Smooth muscle cell (in vitro differentiated cells): ENCODE measurements around the gene ARHGAP18. TPM values are rescaled to one million over a fixed set of nuclear protein-coding genes. Genes with fewer than 3 reads are reported as not detected.

Experiments used
- DNase-seq: peaks from one replicate; lab custom pipeline; 2025; ENCODE audit not compliant: unreplicated experiment; lab: John Stamatoyannopoulos, UW
- H2AFZ ChIP-seq: fragments of 200-600 bp; sonication (generic); 2 replicates; pipeline ENCODE4 v1.6.0; 2016; ENCODE audit warnings: antibody characterized with exemption, low read depth, mild to moderate bottlenecking
- H3F3A ChIP-seq: fragments of 200-600 bp; sonication (generic); 2 replicates; pipeline ENCODE4 v1.6.0; 2017; ENCODE audit warnings: antibody characterized with exemption, low read depth
- H3K27ac ChIP-seq: fragments of 200-600 bp; sonication (generic); 2 replicates; pipeline ENCODE4 v1.5.1; 2016; ENCODE audit warnings: low read depth, mild to moderate bottlenecking
- H3K27me3 ChIP-seq: fragments of 200-600 bp; sonication (generic); 2 replicates; pipeline ENCODE4 v1.6.1; 2016; ENCODE audit warnings: low read depth, mild to moderate bottlenecking
- H3K36me3 ChIP-seq: fragments of 200-600 bp; sonication (generic); 2 replicates; pipeline ENCODE4 v1.5.1; 2016; ENCODE audit warnings: low read depth
- H3K4me1 ChIP-seq: fragments of 200-600 bp; sonication (generic); 2 replicates; pipeline ENCODE4 v1.5.1; 2016; ENCODE audit warnings: low read depth
- H3K4me2 ChIP-seq: fragments of 200-600 bp; sonication (generic); 2 replicates; pipeline ENCODE4 v1.6.0; 2016; ENCODE audit warnings: mild to moderate bottlenecking
- H3K4me3 ChIP-seq: fragments of 200-600 bp; sonication (generic); 2 replicates; pipeline ENCODE4 v1.5.1; 2016; ENCODE audit warnings: mild to moderate bottlenecking
- H3K79me2 ChIP-seq: fragments of 200-600 bp; sonication (generic); 2 replicates; pipeline ENCODE4 v1.6.0; 2016; ENCODE audit warnings: low read depth, mild to moderate bottlenecking
- H3K9ac ChIP-seq: fragments of 200-600 bp; sonication (generic); 2 replicates; pipeline ENCODE4 v1.6.0; 2016; ENCODE audit warnings: low read depth
- H3K9me3 ChIP-seq: fragments of 200-600 bp; sonication (generic); replicated peaks from 2 replicates; pipeline ENCODE4 v1.5.1; 2016; ENCODE audit warnings: low read depth
- H4K20me1 ChIP-seq: fragments of 200-600 bp; sonication (generic); 2 replicates; pipeline ENCODE4 v1.6.0; 2016; ENCODE audit warnings: low read depth
- WGBS: methylation state at CpG from one replicate; pipeline ENCODE4 v1.1.7; 2016; ENCODE audit warnings: low lambda C conversion rate; 5-methylcytosine and 5-hydroxymethylcytosine counted together
- polyA plus RNA-seq: library from polyadenylated mRNA; unstranded; fragments of >200 nt; fragmentation: Nextera tagmentation; extraction: Ambion mirVana; gene quantifications from 2 replicates; pipeline ENCODE4 v1.2.1, GENCODE V29; 2016
- total RNA-seq: library from RNA; depleted of rRNA; stranded (reverse); fragments of >200 nt; gene quantifications from 2 replicates; pipeline ENCODE4 v1.2.3, GENCODE V29; 2014
- TF ChIP-seq, protein P1 (sequence below): fragments of 200-600 bp; sonication (generic); IDR thresholded peaks from 2 replicates; pipeline ENCODE4 v1.5.1; 2017; ENCODE audit warnings: borderline replicate concordance, mild to moderate bottlenecking, antibody characterized with exemption; ENCODE audit not compliant: insufficient read depth, poor library complexity, severe bottlenecking

ARHGAP18 gene
- total and polyA plus RNA-seq, 2 experiments from 2014 or later = 3.2 to 9.6 TPM

GRCh38 chr6:129558248-129558647, 151.7 kb downstream of the ARHGAP18 start:
- no peaks in the 10 kb centered on the region for H3K9me3 ChIP-seq

DNA sequence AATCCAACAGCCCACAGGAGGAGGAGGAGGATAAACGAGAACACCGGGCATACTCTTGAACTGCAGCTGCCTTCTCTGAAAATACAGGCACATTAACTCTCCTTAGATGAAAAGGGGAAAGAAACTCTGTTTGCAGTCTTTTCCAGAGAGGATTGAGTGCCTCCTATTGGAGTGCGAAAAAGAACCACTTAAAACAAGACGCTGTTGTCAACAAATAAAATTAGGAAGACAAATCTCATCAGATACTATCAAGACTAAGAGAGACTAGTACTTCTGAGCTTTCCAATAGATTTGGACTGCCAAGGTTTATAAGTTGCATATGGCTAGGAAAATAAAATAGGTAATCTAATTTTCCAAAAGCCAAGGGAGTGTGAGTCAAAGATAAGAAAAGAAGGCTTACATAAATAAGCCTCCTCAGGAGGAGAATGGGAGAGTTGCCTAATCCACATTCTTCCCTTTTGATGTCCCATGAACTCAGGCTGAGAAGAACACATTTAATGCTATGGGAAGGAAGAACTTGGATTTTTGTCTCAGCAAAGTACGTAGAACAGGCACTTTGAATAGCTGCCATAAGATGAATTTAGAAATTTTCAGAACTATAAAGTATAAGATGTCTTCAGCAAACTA, 154.7 kb downstream of the ARHGAP18 start:
- Histone ChIP-seq H3K9me3 (no peaks in the 10 kb centered on the region), H3K79me2 (no peaks in the 10 kb centered on the region), H3K4me2 (no peak overlapping the region), H3K27me3 (no peaks in the 10 kb centered on the region), H3K4me3 (no peak overlapping the region), H3K27ac (no peak overlapping the region), H3K9ac (no peak overlapping the region), H3K36me3 (no peaks in the 10 kb centered on the region), H4K20me1 (no peaks in the 10 kb centered on the region), H3F3A (no peaks in the 10 kb centered on the region), H2AFZ (no peak overlapping the region), H3K4me1 (peaks cover 7% of the 10 kb centered on the region)
- no peak for DNase-seq
- 82% methylated on average over 5 of the region's 5 CpGs for whole genome bisulfite sequencing
- TF ChIP-seq, protein P1, sequence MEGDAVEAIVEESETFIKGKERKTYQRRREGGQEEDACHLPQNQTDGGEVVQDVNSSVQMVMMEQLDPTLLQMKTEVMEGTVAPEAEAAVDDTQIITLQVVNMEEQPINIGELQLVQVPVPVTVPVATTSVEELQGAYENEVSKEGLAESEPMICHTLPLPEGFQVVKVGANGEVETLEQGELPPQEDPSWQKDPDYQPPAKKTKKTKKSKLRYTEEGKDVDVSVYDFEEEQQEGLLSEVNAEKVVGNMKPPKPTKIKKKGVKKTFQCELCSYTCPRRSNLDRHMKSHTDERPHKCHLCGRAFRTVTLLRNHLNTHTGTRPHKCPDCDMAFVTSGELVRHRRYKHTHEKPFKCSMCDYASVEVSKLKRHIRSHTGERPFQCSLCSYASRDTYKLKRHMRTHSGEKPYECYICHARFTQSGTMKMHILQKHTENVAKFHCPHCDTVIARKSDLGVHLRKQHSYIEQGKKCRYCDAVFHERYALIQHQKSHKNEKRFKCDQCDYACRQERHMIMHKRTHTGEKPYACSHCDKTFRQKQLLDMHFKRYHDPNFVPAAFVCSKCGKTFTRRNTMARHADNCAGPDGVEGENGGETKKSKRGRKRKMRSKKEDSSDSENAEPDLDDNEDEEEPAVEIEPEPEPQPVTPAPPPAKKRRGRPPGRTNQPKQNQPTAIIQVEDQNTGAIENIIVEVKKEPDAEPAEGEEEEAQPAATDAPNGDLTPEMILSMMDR = no peak

More at GRCh38 chr6:129558248-129558647, 151.7 kb downstream of the ARHGAP18 start:
- TF ChIP-seq, protein P1 = no peak
- no peaks in the 10 kb centered on the region for H3K79me2 ChIP-seq
- WGBS = 97% methylated on average over 1 of the region's 1 CpG
- H3K27ac ChIP-seq = no peak overlapping the region
- H2AFZ ChIP-seq = no peak overlapping the region
- no peaks in the 10 kb centered on the region for H3K36me3 ChIP-seq
- peaks cover 7% of the 10 kb centered on the region for H3K4me1 ChIP-seq
- no peak overlapping the region for H3K9ac ChIP-seq
- H3K4me2 ChIP-seq = no peak overlapping the region
- no peaks in the 10 kb centered on the region for H4K20me1 ChIP-seq
- no peak for DNase-seq
- H3K27me3 ChIP-seq = no peaks in the 10 kb centered on the region
- H3F3A ChIP-seq = no peaks in the 10 kb centered on the region
- H3K4me3 ChIP-seq = no peak overlapping the region

DNA sequence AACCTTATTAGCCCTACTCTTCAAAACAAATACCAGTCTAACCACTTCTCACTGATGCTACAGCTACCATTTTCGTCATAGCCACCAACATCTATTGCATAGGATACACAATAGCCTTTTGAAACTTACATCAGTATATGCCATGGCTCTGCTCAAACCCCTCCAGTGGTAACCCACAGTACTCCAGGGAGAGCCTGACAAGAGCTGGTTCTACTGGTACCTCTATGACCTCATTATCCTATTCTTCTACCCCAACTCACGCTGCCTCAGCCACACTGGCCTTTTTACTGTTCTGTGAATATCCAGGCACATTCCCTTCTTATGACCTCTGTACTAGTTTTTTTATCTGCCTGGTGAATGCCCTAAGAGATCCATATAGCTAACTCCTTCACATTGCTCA, 157.6 kb downstream of the ARHGAP18 start:
- WGBS = 87% methylated on average over 2 of the region's 2 CpGs

More for the DNA sequence above, 157.6 kb downstream of the ARHGAP18 start:
- H3K27me3 ChIP-seq = no peaks in the 10 kb centered on the region
- no peaks in the 10 kb centered on the region for H3K36me3 ChIP-seq
- no peaks in the 10 kb centered on the region for H3K79me2 ChIP-seq
- no peak for DNase-seq
- H3K9ac ChIP-seq = no peak overlapping the region
- TF ChIP-seq, protein P1 = no peak
- H3K27ac ChIP-seq = no peak overlapping the region
- H3K4me2 ChIP-seq = no peak overlapping the region
- H3K4me3 ChIP-seq = no peak overlapping the region
- H4K20me1 ChIP-seq = no peaks in the 10 kb centered on the region
- peaks cover 6% of the 10 kb centered on the region for H3F3A ChIP-seq
- H3K4me1 ChIP-seq = peaks cover 7% of the 10 kb centered on the region
- H3K9me3 ChIP-seq = no peaks in the 10 kb centered on the region
- H2AFZ ChIP-seq = no peak overlapping the region
